Astrocyte (in vitro differentiated cells and primary cell): ENCODE measurements around the gene TOPORS. TPM values are rescaled to one million over a fixed set of nuclear protein-coding genes. Genes with fewer than 3 reads are reported as not detected.
A peak's percentile ranks its signal among the peaks of the same experiment; 100 is the strongest.

Experiments
- DNase-seq: peaks from one replicate; pipeline ENCODE4 v3.0.0-alpha.2; 2010; ENCODE audit warnings: low read depth
- FAIRE-seq: peaks from 2 replicates; lab custom pipeline; 2011; peaks lifted over from hg19 to GRCh38; lab: Jason Lieb, UNC
- H2AFZ ChIP-seq: 2 replicates; pipeline ENCODE4 v1.6.0; 2012; ENCODE audit warnings: low read depth, low read length, inconsistent platforms
- H3K27ac ChIP-seq: 2 replicates; pipeline ENCODE4 v1.5.1; 2011; ENCODE audit warnings: low read depth, low read length, inconsistent platforms
- H3K27me3 ChIP-seq: 2 replicates; pipeline ENCODE4 v1.6.0; 2011; ENCODE audit warnings: low read length, inconsistent platforms; ENCODE audit not compliant: insufficient read depth
- H3K36me3 ChIP-seq: 2 replicates; pipeline ENCODE4 v1.5.1; 2011; ENCODE audit warnings: low read length, inconsistent platforms; ENCODE audit not compliant: insufficient read depth
- H3K4me1 ChIP-seq: 2 replicates; pipeline ENCODE4 v1.5.1; 2011; ENCODE audit warnings: low read length, inconsistent platforms; ENCODE audit not compliant: insufficient read depth
- H3K4me2 ChIP-seq: 2 replicates; pipeline ENCODE4 v1.6.0; 2012; ENCODE audit warnings: low read length, inconsistent platforms
- H3K4me3 ChIP-seq: 2 replicates; pipeline ENCODE4 v1.5.1; 2011; ENCODE audit warnings: low read depth, mild to moderate bottlenecking, low read length, inconsistent platforms; ENCODE audit not compliant: insufficient read depth
- H3K79me2 ChIP-seq: 2 replicates; pipeline ENCODE4 v1.6.0; 2012; ENCODE audit warnings: mild to moderate bottlenecking, low read length, inconsistent platforms; ENCODE audit not compliant: insufficient read depth
- H3K9ac ChIP-seq: 2 replicates; pipeline ENCODE4 v1.6.0; 2012; ENCODE audit warnings: mild to moderate bottlenecking, low read length, inconsistent platforms
- H3K9me3 ChIP-seq: 2 replicates; pipeline ENCODE4 v1.5.1; 2012; ENCODE audit warnings: low read depth, mild to moderate bottlenecking, low read length, inconsistent platforms; ENCODE audit not compliant: insufficient read depth
- H4K20me1 ChIP-seq: 2 replicates; pipeline ENCODE4 v1.6.0; 2012; ENCODE audit warnings: low read length, inconsistent platforms; ENCODE audit not compliant: insufficient read depth
- H3K27ac Mint-ChIP-seq: one replicate; pipeline ENCODE4 v1.8.0; 2021; ENCODE audit warnings: mild to moderate bottlenecking, mixed read lengths; ENCODE audit not compliant: unreplicated experiment
- H3K27me3 Mint-ChIP-seq: one replicate; pipeline ENCODE4 v1.8.0; 2021; ENCODE audit warnings: low read depth, mixed read lengths; ENCODE audit not compliant: unreplicated experiment
- H3K36me3 Mint-ChIP-seq: one replicate; pipeline ENCODE4 v1.8.0; 2021; ENCODE audit warnings: low read depth, mixed read lengths; ENCODE audit not compliant: unreplicated experiment
- H3K4me1 Mint-ChIP-seq: one replicate; pipeline ENCODE4 v1.8.0; 2021; ENCODE audit warnings: low read depth, mixed read lengths; ENCODE audit not compliant: unreplicated experiment
- H3K4me3 Mint-ChIP-seq: one replicate; pipeline ENCODE4 v1.8.0; 2021; ENCODE audit warnings: mild to moderate bottlenecking, moderate library complexity, mixed read lengths; ENCODE audit not compliant: unreplicated experiment
- H3K9me3 Mint-ChIP-seq: one replicate; pipeline ENCODE4 v1.8.0; 2021; ENCODE audit warnings: mild to moderate bottlenecking, mixed read lengths; ENCODE audit not compliant: unreplicated experiment
- EZH2 ChIP-seq: IDR thresholded peaks from 2 replicates; pipeline ENCODE4 v1.6.1; 2012; ENCODE audit warnings: mild to moderate bottlenecking, low read length, inconsistent platforms; ENCODE audit not compliant: insufficient read depth
- total RNA-seq: library from RNA; stranded (reverse); gene quantifications from 2 replicates; pipeline ENCODE4 v1.2.1, GENCODE V29; 2021
- TF ChIP-seq, protein P1 (sequence below): IDR thresholded peaks from 2 replicates; pipeline ENCODE4 v1.5.1; 2011; ENCODE audit warnings: low read depth, mild to moderate bottlenecking, inconsistent platforms, low read length, moderate library complexity; ENCODE audit not compliant: insufficient read depth

TOPORS gene
- total RNA-seq, 1 donor from 2014 or later, result 20.4 TPM

DNA sequence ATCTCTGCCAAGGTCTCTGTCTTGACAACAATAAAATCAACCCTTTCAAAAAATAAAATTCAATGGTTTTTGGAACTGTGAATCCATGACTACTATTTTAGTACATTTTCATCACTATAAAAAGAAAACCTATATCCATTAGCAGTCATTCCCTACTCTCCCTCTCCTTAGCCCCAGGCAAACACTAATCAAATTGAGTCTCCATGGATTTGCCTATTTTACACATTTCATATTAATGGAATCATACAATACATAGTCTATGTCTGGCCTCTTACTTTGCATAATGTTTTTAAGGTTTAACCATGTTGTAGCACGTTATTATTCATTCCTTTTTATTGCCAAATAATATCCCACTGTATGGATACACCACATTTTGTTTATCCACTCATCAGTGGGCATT, 50.5 kb downstream of the TOPORS start:
- H3K27ac ChIP-seq, result peak overlapping the region; percentile 32
- H3K9me3 Mint-ChIP-seq, result no peaks in the 10 kb centered on the region

DNA sequence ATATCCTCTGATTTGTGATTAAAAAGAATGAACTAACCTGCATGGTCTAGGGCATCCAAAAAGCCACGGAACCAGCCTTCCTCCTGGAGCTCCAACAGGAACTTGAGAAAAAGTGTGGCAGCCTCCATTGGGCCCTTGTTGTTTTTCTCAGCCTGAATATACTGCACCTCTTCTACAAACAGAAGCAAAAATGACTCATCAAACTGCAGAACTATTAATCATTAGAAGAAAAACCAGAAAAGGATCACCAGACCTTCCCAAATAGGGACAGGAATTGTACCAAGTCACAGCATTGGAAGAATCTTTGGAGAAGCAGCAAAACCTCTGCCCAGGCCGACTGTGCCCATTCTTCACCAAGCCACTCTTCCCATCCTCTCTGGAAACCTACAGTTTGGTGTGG, 51.6 kb downstream of the TOPORS start:
- no peaks in the 10 kb centered on the region for H3K9me3 ChIP-seq
- no peak overlapping the region for H3K9ac ChIP-seq
- Mint-ChIP-seq H3K27me3 (no peaks in the 10 kb centered on the region), H3K9me3 (no peaks in the 10 kb centered on the region), H3K36me3 (peaks cover 41% of the 10 kb centered on the region), H3K27ac (peak overlapping the region; percentile 73), H3K4me3 (peak overlapping the region; percentile 6), H3K4me1 (peaks cover 47% of the 10 kb centered on the region)
- no peaks in the 10 kb centered on the region for H3K27me3 ChIP-seq
- H2AFZ ChIP-seq, result peak overlapping the region; percentile 0
- no peaks in the 10 kb centered on the region for H4K20me1 ChIP-seq
- no peaks in the 10 kb centered on the region for H3K4me1 ChIP-seq
- FAIRE-seq, result no peak
- H3K4me2 ChIP-seq, result peak overlapping the region; percentile 46
- H3K36me3 ChIP-seq, result peaks cover 3% of the 10 kb centered on the region
- peak; percentile 53 for DNase-seq
- peak overlapping the region; percentile 29 for H3K27ac ChIP-seq
- no peaks in the 10 kb centered on the region for H3K79me2 ChIP-seq
- TF ChIP-seq, protein P1, sequence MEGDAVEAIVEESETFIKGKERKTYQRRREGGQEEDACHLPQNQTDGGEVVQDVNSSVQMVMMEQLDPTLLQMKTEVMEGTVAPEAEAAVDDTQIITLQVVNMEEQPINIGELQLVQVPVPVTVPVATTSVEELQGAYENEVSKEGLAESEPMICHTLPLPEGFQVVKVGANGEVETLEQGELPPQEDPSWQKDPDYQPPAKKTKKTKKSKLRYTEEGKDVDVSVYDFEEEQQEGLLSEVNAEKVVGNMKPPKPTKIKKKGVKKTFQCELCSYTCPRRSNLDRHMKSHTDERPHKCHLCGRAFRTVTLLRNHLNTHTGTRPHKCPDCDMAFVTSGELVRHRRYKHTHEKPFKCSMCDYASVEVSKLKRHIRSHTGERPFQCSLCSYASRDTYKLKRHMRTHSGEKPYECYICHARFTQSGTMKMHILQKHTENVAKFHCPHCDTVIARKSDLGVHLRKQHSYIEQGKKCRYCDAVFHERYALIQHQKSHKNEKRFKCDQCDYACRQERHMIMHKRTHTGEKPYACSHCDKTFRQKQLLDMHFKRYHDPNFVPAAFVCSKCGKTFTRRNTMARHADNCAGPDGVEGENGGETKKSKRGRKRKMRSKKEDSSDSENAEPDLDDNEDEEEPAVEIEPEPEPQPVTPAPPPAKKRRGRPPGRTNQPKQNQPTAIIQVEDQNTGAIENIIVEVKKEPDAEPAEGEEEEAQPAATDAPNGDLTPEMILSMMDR, result no peak
- TF ChIP-seq EZH2, result no peak
- H3K4me3 ChIP-seq, result no peak overlapping the region

More for the DNA sequence above, 50.5 kb downstream of the TOPORS start:
- DNase-seq (no peak), FAIRE-seq (no peak)
- Mint-ChIP-seq H3K36me3 (peaks cover 37% of the 10 kb centered on the region), H3K4me1 (peaks cover 52% of the 10 kb centered on the region), H3K27ac (peak overlapping the region; percentile 88), H3K4me3 (peak overlapping the region; percentile 21), H3K27me3 (no peaks in the 10 kb centered on the region)
- no peaks in the 10 kb centered on the region for H3K9me3 ChIP-seq
- H3K9ac ChIP-seq, result no peak overlapping the region
- H4K20me1 ChIP-seq, result no peaks in the 10 kb centered on the region
- H3K4me2 ChIP-seq, result no peak overlapping the region
- H2AFZ ChIP-seq, result no peak overlapping the region
- no peak overlapping the region for H3K4me3 ChIP-seq
- no peaks in the 10 kb centered on the region for H3K27me3 ChIP-seq
- H3K79me2 ChIP-seq, result no peaks in the 10 kb centered on the region
- TF ChIP-seq EZH2, result no peak
- TF ChIP-seq, protein P1, result no peak
- no peaks in the 10 kb centered on the region for H3K4me1 ChIP-seq
- H3K36me3 ChIP-seq, result no peaks in the 10 kb centered on the region

DNA sequence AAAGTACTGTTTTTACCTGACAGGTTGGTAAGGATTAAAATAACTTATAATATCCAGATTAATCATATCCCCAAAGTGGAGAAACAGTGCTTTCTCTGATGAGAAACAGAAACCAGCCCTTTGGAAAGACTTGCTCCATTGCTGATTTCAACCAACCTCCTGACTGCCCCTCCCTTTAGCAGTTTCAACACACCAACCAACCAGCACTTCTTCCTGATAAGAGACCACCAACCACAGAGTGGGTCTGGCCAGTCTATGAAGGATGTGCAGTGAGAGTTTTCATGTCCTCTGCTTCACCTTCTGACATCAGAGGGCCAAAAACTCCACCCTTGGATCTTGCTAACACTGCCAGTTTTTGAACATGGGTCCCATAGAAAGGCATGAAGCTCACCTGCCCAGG, 54.5 kb downstream of the TOPORS start:
- H3K4me2 ChIP-seq, result no peak overlapping the region
- H3K27ac ChIP-seq, result no peak overlapping the region
- Mint-ChIP-seq H3K9me3 (no peaks in the 10 kb centered on the region), H3K27me3 (no peaks in the 10 kb centered on the region), H3K4me3 (no peak overlapping the region), H3K4me1 (peaks cover 34% of the 10 kb centered on the region), H3K27ac (peak overlapping the region; percentile 77), H3K36me3 (peaks cover 43% of the 10 kb centered on the region)
- FAIRE-seq, result no peak
- H3K4me3 ChIP-seq, result no peak overlapping the region
- H3K9ac ChIP-seq, result no peak overlapping the region
- H3K9me3 ChIP-seq, result no peaks in the 10 kb centered on the region
- peaks cover 3% of the 10 kb centered on the region for H3K36me3 ChIP-seq
- H2AFZ ChIP-seq, result no peak overlapping the region
- H3K27me3 ChIP-seq, result no peaks in the 10 kb centered on the region
- DNase-seq, result no peak
- H4K20me1 ChIP-seq, result no peaks in the 10 kb centered on the region
- H3K79me2 ChIP-seq, result no peaks in the 10 kb centered on the region
- H3K4me1 ChIP-seq, result no peaks in the 10 kb centered on the region
- TF ChIP-seq, protein P1, result no peak
- TF ChIP-seq EZH2, result no peak
